Measurements from ENCODE around the gene MYL4.
A peak's percentile ranks its signal among the peaks of the same experiment; 100 is the strongest.

MYL4 gene

DNA sequence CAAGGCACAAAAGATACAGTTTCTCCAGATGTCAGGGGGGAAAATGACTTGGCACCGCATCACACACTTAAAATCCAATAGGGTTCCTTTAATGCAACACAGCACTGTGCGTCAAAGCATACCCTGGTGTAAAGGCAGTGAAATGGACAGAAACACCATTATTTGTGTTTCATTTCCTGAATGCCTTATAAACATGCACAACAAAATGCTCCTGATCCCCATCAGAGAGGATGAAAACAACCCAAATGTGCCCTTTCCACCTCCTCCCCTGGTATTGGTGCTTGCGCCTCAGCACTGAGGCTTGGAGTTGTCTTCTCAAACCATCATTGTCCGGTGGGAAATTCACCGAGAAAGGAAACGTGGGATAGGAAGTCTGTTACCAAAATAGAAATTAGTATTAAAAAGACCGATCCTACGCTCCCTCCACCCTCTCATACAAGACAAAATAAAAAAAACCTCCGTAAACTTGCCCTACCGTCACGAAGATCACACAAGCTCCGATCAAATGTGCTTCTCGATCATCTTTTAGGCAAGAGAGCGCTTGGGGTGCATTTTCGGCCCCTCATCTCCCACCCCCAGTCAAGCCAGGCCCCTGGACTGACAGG, 20.8 kb upstream of the MYL4 start:
- Mint-ChIP-seq H3K27me3 (no peaks in the 10 kb centered on the region), H3K4me3 (peak overlapping the region; percentile 95), H3K9me3 (peaks cover 2% of the 10 kb centered on the region), H3K4me1 (ENCODE audit: low read depth) (peaks cover 47% of the 10 kb centered on the region), H3K36me3 (ENCODE audit: low read depth) (peaks cover 33% of the 10 kb centered on the region), H3K27ac (peak overlapping the region; percentile 97)
- no peak for DNase-seq

DNA sequence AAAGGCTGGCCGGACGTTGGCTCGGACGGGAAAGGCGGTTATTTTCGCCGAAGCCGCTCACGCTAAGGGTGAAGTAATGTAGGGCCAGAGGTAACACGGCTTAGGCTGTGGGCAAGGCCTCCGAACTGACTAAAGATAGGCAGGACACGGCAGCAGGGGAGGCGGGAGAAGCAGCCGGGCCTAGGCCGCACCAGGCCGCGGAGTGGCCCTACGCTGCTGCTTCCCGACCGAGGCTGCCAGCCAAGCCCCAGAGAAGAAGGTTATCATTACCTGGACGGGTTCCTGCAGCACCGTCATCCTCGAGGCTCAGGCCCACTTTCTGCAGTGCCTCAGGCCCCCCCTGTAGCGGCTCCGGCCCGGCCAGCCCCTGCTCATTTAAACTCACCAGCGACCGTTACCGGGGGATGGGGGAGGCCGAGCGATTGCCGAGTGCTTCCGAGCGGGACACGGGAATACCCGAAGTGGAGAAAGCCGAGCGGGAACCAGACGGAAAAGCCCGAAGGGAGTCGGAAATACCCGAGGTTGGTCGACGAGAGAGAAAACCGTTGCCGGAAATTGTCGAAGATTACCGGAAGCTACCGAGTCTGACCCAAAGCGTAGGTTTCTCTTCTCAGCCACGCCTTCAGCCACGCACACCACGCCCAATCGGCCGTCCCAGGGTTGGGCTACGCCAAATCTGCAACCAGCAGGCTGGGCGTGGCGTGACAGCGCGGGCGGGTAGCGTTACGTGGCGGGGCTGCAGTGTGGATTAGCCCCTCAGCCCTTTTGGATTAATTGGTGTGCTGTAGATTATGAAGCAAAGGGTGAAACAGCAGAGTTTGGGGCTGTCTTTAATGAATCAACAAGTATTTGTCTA, 20.0 kb upstream of the MYL4 start, which contains the start of gene CDC27:
TSS of gene CDC27 (minus strand) at position 420 of the 856 bp plus-strand sequence. CDS start at position 297, 123 bp downstream.
- H3K27me3 Mint-ChIP-seq = no peaks in the 10 kb centered on the region
- H3K4me1 Mint-ChIP-seq (ENCODE audit: low read depth) = peaks cover 44% of the 10 kb centered on the region
- H3K36me3 Mint-ChIP-seq (ENCODE audit: low read depth) = peaks cover 30% of the 10 kb centered on the region
- peak within 1 kb of the TSS; percentile 97 for H3K27ac Mint-ChIP-seq
- H3K4me3 Mint-ChIP-seq = peak within 1 kb of the TSS; percentile 95
- peaks cover 2% of the 10 kb centered on the region for H3K9me3 Mint-ChIP-seq
- DNase-seq = peak; percentile 100

DNA sequence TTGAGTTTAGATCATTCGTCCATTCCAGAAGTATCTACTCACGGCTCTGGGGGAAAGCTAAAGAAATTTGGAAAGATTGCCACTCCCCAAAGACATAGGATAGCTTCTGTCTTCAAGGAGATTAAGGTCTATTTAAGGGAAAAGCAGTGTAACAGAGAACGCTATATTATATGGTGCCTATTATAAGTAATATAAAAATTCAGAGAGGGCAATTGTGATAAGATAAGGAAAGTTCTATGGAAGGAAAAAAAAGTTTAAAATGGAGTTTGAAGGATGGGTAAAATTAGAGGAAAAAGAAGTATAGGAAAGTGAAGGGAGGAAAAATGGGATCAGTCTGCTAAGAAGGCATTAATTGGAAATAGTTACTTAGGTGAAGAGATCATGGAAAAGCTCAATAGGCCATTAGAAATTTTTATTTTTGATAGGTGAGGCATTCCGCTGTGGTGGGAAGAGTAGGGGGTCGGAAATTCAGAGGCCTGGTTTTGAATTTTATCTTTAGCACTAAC, 19.4 kb upstream of the MYL4 start:
- Mint-ChIP-seq H3K9me3 (peaks cover 2% of the 10 kb centered on the region), H3K4me3 (peak overlapping the region; percentile 95), H3K36me3 (ENCODE audit: low read depth) (peaks cover 23% of the 10 kb centered on the region), H3K27ac (peak overlapping the region; percentile 97), H3K4me1 (ENCODE audit: low read depth) (peaks cover 38% of the 10 kb centered on the region), H3K27me3 (no peaks in the 10 kb centered on the region)
- DNase-seq = no peak

DNA sequence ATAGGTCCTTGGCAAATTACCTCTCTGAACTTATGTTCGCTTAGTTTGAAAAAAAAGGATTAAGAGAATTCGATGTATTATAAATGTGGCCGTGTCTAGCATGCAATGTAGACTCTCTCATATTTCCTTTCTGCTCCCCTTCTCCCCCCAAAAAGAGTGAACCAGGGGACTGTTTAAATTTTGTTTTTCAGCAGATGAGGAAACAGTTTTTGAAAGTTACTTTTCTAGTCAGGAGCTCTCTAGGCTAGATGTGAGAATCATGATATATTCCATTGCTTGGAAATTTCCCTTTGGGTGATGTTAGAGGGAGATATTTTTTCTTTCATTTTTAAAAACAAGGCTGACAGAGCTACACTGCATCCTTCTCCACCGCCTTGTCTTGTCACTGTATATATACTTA, 18.9 kb upstream of the MYL4 start:
- Mint-ChIP-seq H3K36me3 (ENCODE audit: low read depth) (peaks cover 22% of the 10 kb centered on the region), H3K27me3 (no peaks in the 10 kb centered on the region), H3K4me1 (ENCODE audit: low read depth) (peaks cover 37% of the 10 kb centered on the region), H3K4me3 (peak overlapping the region; percentile 95), H3K9me3 (peaks cover 2% of the 10 kb centered on the region), H3K27ac (no peak overlapping the region)
- no peak for DNase-seq

DNA sequence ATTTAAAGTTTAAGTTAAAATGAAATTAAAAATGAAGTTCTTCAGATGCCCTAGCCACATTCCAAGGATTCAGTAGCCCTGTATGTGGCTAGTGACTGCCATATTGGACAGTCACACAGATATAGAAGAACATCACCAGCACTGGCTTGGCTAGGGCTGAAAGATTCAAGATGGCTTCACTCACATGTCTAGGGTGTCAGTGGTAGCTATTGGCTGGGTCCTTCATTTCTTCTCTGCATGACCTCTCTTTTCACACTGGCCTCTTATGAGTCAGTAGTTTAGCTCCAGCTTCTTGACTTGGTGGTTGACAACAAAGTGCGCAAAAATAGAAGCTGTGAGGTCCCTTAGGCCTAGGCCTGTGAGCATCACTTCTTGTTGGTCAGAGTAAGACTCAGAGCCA, 18.4 kb upstream of the MYL4 start:
- Mint-ChIP-seq H3K4me3 (no peak overlapping the region), H3K9me3 (peaks cover 2% of the 10 kb centered on the region), H3K36me3 (ENCODE audit: low read depth) (peaks cover 21% of the 10 kb centered on the region), H3K27me3 (no peaks in the 10 kb centered on the region), H3K27ac (no peak overlapping the region), H3K4me1 (ENCODE audit: low read depth) (peaks cover 34% of the 10 kb centered on the region)
- DNase-seq = no peak

DNA sequence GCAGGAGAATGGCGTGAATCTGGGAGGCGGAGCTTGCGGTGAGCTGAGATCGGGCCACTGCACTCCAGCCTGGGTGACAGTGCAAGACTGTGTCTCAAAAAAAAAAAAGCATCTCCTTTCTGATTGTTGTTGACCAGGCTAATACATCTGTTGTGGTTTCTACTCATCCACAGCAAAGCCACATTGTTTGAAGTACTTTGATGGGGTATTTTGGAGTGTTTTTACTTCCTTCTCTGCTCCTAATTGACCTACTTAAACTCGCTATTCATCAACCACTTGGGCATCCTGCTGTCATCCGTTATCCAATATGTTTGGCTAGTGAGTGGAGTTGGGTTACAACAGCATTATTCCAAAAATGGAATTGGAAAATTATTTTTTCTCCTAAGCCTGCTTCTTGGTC, 16.6 kb upstream of the MYL4 start:
- H3K36me3 Mint-ChIP-seq (ENCODE audit: low read depth) = peaks cover 11% of the 10 kb centered on the region
- H3K27ac Mint-ChIP-seq = no peak overlapping the region
- H3K27me3 Mint-ChIP-seq = no peaks in the 10 kb centered on the region
- H3K4me1 Mint-ChIP-seq (ENCODE audit: low read depth) = peaks cover 21% of the 10 kb centered on the region
- H3K9me3 Mint-ChIP-seq = peaks cover 2% of the 10 kb centered on the region
- no peak for DNase-seq
- no peak overlapping the region for H3K4me3 Mint-ChIP-seq

DNA sequence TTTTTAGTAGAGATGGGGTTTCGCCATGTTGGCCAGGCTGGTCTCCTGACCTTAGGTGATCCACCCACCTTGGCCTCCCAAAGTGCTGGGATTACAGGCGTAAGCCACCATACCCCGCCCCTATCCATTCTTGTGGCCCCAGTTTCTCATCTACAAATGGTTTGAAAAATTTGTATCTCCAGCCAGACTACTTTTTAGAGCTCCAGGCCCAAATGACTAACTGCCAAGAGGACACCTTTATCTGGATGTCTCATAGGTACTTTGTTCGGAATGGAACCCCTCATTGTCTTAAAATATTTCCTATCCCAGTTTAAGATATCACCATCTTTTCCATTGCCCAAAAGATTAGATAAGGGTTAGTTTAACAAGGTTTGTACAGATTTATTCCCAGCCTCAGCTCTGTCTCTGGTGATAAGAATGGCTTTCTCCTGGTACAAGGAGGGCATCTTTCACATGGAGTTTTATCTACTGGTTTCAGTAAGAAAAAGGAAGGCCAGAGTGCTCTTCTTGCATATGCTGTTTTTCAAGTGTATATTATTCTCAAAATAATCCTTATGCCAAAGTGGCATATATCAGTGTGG, 15.1 kb upstream of the MYL4 start:
- H3K4me1 Mint-ChIP-seq (ENCODE audit: low read depth) = peaks cover 19% of the 10 kb centered on the region
- no peak for DNase-seq
- no peaks in the 10 kb centered on the region for H3K27me3 Mint-ChIP-seq
- H3K36me3 Mint-ChIP-seq (ENCODE audit: low read depth) = peaks cover 1% of the 10 kb centered on the region
- no peak overlapping the region for H3K4me3 Mint-ChIP-seq
- H3K9me3 Mint-ChIP-seq = peaks cover 2% of the 10 kb centered on the region
- H3K27ac Mint-ChIP-seq = no peak overlapping the region

DNA sequence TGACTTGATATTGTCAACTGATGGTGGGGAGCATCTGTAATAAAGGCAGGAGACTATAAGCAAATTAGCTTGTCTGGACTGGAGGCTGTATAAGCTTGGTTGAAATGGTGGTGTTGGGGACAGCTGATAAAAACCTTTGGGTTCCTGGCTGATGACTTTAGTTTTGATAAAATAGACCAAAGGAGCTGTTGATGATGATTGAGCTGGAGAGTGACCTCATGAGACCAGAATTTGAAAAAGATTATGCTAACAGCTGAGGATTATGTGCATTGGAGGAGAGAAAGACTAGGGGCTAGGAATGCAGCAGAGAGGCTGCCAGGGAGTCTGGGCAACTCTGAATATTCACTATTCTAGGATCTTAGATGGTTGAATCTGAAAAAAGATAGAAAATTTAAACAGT, 11.3 kb upstream of the MYL4 start:
- Mint-ChIP-seq H3K4me3 (no peak overlapping the region), H3K36me3 (ENCODE audit: low read depth) (no peaks in the 10 kb centered on the region), H3K27me3 (no peaks in the 10 kb centered on the region), H3K9me3 (no peaks in the 10 kb centered on the region), H3K27ac (no peak overlapping the region), H3K4me1 (ENCODE audit: low read depth) (peaks cover 13% of the 10 kb centered on the region)
- no peak for DNase-seq

DNA sequence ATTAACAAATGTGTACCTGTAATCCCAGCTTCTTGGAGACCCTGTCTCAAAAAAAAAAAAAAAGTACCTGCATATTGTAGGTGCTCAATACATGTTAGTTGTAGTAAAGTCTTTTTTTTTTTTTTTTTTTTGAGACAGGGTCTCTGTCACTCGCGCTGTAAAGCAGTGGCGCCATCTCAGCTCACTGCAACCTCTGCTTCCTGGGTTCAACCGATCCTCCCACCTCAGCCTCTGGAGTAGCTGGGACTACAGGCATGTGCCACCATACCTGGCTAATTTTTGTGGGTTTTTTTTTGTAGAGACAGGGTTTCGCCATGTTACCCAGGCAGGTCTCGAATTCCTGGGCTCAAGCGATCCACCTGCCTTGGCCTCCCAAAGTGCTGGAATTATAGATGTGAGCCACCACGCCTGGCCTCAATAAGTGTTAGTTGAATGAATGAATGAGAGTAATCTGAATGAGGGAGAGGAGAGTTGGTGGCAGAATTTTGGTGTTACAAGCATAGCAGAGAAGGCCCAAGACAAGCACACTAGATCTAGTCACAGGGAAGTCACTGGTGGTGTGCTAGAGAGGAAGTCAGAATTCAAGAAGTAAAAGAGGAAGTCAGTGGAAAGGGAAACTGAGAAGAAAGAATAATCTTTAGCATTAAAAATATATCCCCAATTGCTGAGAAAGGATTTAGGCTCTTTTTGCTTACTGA, 9.4 kb upstream of the MYL4 start:
- Mint-ChIP-seq H3K27me3 (no peaks in the 10 kb centered on the region), H3K4me1 (ENCODE audit: low read depth) (peaks cover 28% of the 10 kb centered on the region), H3K9me3 (no peaks in the 10 kb centered on the region), H3K27ac (peak overlapping the region; percentile 12), H3K36me3 (ENCODE audit: low read depth) (no peaks in the 10 kb centered on the region), H3K4me3 (no peak overlapping the region)
- no peak for DNase-seq

DNA sequence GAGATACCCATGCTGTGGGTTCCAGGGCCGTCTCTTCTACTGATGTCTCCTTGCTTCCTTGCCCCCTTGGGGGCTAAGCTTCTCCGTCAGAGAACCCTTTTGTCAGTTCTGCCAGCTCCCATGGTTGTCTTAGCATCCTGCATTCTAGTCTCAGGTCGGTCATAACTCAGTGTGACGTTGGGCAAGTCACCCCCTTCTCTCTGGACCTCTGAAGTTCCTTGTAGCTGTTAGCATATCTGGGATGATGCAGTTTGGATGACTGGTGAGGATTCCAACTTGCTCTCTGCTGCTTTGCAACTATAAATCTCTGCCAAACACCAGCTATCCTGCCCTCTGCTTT, 8.9 kb upstream of the MYL4 start:
- no peaks in the 10 kb centered on the region for H3K9me3 Mint-ChIP-seq
- no peak overlapping the region for H3K27ac Mint-ChIP-seq
- no peaks in the 10 kb centered on the region for H3K36me3 Mint-ChIP-seq (ENCODE audit: low read depth)
- peaks cover 34% of the 10 kb centered on the region for H3K4me1 Mint-ChIP-seq (ENCODE audit: low read depth)
- no peak overlapping the region for H3K4me3 Mint-ChIP-seq
- DNase-seq = no peak
- no peaks in the 10 kb centered on the region for H3K27me3 Mint-ChIP-seq

DNA sequence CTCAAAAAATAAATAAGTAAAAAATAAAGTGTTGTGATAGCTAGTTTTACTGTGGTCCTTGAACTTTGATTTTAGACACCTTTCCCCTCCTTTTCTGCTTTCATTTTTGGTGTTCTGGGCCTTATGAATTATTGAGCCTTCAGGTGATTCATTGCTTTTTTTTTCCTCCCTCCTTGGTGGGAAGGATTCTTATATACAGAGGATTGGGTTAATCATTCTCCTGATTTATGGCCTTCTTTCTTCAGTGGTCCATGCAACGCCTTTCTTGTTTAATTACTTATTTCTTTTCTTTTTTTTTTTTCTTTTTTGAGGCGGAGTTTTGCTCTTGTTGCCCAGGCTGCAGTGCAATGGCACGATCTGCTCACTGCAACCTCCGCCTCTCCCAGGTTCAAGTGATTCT, 8.0 kb upstream of the MYL4 start:
- H3K9me3 Mint-ChIP-seq = no peaks in the 10 kb centered on the region
- no peak for DNase-seq
- H3K27ac Mint-ChIP-seq = no peak overlapping the region
- peaks cover 42% of the 10 kb centered on the region for H3K4me1 Mint-ChIP-seq (ENCODE audit: low read depth)
- no peak overlapping the region for H3K4me3 Mint-ChIP-seq
- no peaks in the 10 kb centered on the region for H3K27me3 Mint-ChIP-seq
- H3K36me3 Mint-ChIP-seq (ENCODE audit: low read depth) = no peaks in the 10 kb centered on the region

DNA sequence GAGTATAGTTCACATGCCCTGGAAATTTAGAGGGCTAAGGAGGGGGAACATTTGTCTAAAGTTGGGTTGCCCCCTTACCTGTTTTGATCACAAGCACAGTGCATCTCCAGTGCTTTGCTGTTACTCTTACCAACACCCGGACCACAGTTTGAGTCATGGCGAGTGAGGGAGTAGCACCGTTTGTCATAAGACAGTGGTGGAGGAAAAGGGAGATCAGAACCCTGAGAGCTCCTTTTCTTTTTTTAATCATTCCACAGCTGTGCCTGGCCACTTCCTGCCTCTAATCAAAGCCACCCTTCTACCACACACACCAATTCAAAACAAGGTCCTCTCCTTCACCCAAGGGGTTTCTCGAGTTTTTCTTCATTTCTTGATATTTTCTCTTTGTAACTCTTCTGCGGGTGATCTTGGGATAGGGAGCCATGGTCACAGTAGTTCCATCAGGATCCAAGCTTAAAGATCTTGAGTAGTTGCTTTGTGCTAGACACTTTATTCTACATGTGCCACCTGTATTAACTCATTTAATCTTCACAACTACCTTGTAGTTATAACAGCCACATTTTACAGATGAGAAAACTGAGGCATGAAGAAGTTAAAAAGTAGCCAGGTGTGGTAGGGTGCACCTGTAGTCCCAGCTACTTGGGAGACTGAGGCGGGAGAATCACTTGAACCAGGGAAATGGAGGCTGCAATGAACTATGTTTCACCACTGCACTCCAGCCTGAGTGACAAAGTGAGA, 5.0 kb upstream of the MYL4 start:
- peak overlapping the region; percentile 62 for H3K4me3 Mint-ChIP-seq
- H3K36me3 Mint-ChIP-seq (ENCODE audit: low read depth) = no peaks in the 10 kb centered on the region
- no peaks in the 10 kb centered on the region for H3K9me3 Mint-ChIP-seq
- peaks cover 59% of the 10 kb centered on the region for H3K4me1 Mint-ChIP-seq (ENCODE audit: low read depth)
- no peaks in the 10 kb centered on the region for H3K27me3 Mint-ChIP-seq
- peak overlapping the region; percentile 95 for H3K27ac Mint-ChIP-seq
- DNase-seq = peak; percentile 53

DNA sequence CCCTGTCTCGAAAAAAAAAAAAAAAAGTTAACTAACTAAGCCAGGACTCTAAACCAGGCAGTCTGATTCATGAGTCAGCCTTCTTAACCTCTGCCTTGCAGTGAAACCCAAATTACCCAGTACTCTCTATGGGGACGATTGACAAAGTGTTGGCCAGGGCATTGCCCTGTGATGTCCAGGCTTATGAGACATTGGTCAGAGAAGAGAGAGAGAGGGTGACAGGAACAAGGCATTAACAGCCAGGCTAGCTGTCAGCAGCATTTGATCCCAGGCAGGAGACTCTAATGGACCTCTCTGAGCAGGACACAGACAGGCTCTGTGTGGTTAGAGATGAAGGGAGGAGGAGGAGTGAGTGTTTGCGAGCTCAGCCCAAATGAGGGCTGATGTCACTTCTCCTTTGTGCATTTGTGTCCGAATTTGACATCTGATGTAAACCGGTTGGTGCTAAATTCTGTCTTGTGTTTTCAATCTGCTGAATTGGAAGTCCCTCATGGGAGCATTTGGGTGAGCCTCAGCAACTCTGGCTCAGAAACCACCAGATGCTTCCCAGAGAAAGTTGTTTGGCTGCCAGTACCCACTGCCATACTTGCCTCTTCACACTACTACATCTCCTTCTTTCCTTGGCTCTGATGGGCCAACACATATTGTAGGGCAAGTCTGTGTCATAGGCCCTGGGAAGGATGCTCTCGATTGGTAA, 4.3 kb upstream of the MYL4 start:
- peak overlapping the region; percentile 62 for H3K4me3 Mint-ChIP-seq
- H3K27me3 Mint-ChIP-seq = no peaks in the 10 kb centered on the region
- DNase-seq = peak; percentile 56
- H3K9me3 Mint-ChIP-seq = no peaks in the 10 kb centered on the region
- peaks cover 57% of the 10 kb centered on the region for H3K4me1 Mint-ChIP-seq (ENCODE audit: low read depth)
- no peaks in the 10 kb centered on the region for H3K36me3 Mint-ChIP-seq (ENCODE audit: low read depth)
- H3K27ac Mint-ChIP-seq = peak overlapping the region; percentile 95
